HCT116 (cell line): ENCODE data around the gene GPR84.

Source experiments
- EZH2 ChIP-seq: fragments of 200-600 bp; sonication (generic); IDR thresholded peaks from 2 replicates; pipeline ENCODE4 v1.6.1; 2017; ENCODE audit warnings: antibody characterized with exemption, mixed run types
- EZH2phosphoT487 ChIP-seq: fragments of 200-600 bp; IDR thresholded peaks from 2 replicates; pipeline ENCODE4 v1.6.1; 2018; ENCODE audit warnings: antibody characterized with exemption, borderline replicate concordance
- FOSL1 ChIP-seq: IDR thresholded peaks from 2 replicates; pipeline ENCODE4 v1.6.1; 2012; ENCODE audit warnings: low read depth
- RAD21 ChIP-seq: IDR thresholded peaks from 2 replicates; pipeline ENCODE4 v1.6.1; 2012; ENCODE audit warnings: low read depth, mild to moderate bottlenecking
- REST ChIP-seq: IDR thresholded peaks from 2 replicates; pipeline ENCODE4 v1.6.1; 2012; ENCODE audit warnings: low read depth
- TCF7L2 ChIP-seq: IDR thresholded peaks from 2 replicates; pipeline ENCODE4 v1.7.0; 2011; ENCODE audit warnings: borderline replicate concordance, inconsistent platforms; ENCODE audit not compliant: insufficient read depth, insufficient read length; ENCODE audit errors: extremely low read depth
- ZBTB33 ChIP-seq: IDR thresholded peaks from 2 replicates; pipeline ENCODE4 v1.6.1; 2011; ENCODE audit warnings: mild to moderate bottlenecking, low read length, moderate library complexity; ENCODE audit not compliant: insufficient replicate concordance; ENCODE audit errors: extremely low read depth
- TF ChIP-seq, protein P1 (sequence below), 3 experiments: fragments of 200-600 bp in 1 of 3; sonication (generic) in 1 of 3; IDR thresholded peaks in 2 of 3; conservative IDR thresholded peaks in 1 of 3; 2 replicates each; pipeline ENCODE4 v1.5.1; 2012 to 2017; ENCODE audit warnings: low read depth in 2 of 3, low read length in 2 of 3, antibody characterized with exemption in 1 of 3, borderline replicate concordance in 1 of 3, control low read depth in 1 of 3, mild to moderate bottlenecking in 1 of 3, mixed read lengths in 1 of 3, mixed run types in 1 of 3, moderate library complexity in 1 of 3; ENCODE audit not compliant: insufficient read depth in 1 of 3

DNA sequence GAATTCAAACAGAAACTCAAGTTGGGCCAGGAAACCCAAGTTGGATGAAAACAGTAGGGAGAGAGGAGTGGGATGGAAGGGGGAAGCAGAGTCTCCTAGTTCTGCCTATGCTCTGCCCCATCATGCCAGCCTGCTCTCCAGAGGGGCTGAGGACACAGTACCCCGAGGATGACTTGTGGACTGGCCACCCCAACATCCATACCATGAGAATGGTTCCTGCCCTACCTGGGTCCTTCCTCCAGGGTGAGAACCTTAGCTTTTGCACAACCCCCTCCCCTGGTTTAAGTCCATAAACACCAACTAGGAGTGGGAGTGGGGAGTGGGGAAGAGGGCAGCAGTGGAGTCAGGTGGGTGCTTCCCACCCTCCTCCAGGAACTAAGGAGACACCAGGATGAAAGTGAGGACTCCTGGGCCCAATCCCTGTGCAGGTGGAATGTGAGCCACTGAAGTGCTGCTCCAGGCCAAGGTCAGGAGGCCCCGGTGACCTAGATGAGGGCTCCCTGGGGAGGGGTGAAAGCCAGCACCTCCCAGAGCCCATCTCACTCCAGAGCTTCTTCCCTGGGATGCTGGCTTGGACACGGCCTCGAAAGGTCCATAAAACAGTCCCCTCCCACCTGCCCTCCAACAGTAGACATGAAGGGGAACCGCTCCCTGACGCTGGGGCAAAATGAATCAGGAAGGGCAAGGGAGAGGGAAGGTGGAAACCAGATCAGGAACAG lies 13.7 kb upstream of the GPR84 start:
- TF ChIP-seq, protein P1, sequence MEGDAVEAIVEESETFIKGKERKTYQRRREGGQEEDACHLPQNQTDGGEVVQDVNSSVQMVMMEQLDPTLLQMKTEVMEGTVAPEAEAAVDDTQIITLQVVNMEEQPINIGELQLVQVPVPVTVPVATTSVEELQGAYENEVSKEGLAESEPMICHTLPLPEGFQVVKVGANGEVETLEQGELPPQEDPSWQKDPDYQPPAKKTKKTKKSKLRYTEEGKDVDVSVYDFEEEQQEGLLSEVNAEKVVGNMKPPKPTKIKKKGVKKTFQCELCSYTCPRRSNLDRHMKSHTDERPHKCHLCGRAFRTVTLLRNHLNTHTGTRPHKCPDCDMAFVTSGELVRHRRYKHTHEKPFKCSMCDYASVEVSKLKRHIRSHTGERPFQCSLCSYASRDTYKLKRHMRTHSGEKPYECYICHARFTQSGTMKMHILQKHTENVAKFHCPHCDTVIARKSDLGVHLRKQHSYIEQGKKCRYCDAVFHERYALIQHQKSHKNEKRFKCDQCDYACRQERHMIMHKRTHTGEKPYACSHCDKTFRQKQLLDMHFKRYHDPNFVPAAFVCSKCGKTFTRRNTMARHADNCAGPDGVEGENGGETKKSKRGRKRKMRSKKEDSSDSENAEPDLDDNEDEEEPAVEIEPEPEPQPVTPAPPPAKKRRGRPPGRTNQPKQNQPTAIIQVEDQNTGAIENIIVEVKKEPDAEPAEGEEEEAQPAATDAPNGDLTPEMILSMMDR (IDR thresholded peaks at IDR 0.05 in 2 of 3, conservative IDR thresholded peaks at IDR 0.05 in 1 of 3; ENCODE audit: borderline replicate concordance in 1 of 3, insufficient read depth in 1 of 3, low read depth in 2 of 3, low read length in 2 of 3) = no peak
- TF ChIP-seq RAD21 (no peak), TCF7L2 (no peak), ZBTB33 (no peak), EZH2 (no peak), EZH2phosphoT487 (no peak), REST (no peak), FOSL1 (no peak)
